Naive thymus-derived CD8-positive, alpha-beta T cell (primary cell): ENCODE data around the gene GAREM1. TPM values are rescaled to one million over a fixed set of nuclear protein-coding genes. Genes with fewer than 3 reads are reported as not detected.

Experiments
- ATAC-seq, 2 donors: fragments of 150-1000 bp; cut with Tn5 transposase in 1 of 2; sonication (Bioruptor Pico), chemical (Tn5 transposase) in 1 of 2; 1 replicate in 1 of 2; 2 replicates in 1 of 2; pipeline ENCODE4 v1.10.0; 2021; ENCODE audit warnings: mild to moderate bottlenecking in 2 of 2, moderate library complexity in 2 of 2
- POLR2A ChIA-PET: fragments of 350-600 bp; sonication (Branson Sonifier 250); formaldehyde crosslinking; loops from one replicate; lab custom pipeline; 2021; ENCODE audit warnings: antibody characterized with exemption; lab: Charles Lee
- DNase-seq, 10 donors: peaks; one replicate each; pipeline versions ENCODE4 v3.0.0 to v3.0.0-alpha.2; 2020 to 2022
- H3K27ac Mint-ChIP-seq, 10 donors: one replicate each; pipeline ENCODE4 v1.8.0; 2020 to 2022; ENCODE audit warnings: mild to moderate bottlenecking in 10 of 10, mixed read lengths in 10 of 10, moderate library complexity in 4 of 10, inconsistent platforms in 1 of 10
- H3K27me3 Mint-ChIP-seq, 5 donors: one replicate each; pipeline ENCODE4 v1.8.0; 2021 to 2022; ENCODE audit warnings: mixed read lengths in 5 of 5
- H3K36me3 Mint-ChIP-seq, 3 donors: one replicate each; pipeline ENCODE4 v1.8.0; 2020 to 2022; ENCODE audit warnings: mixed read lengths in 3 of 3, mild to moderate bottlenecking in 2 of 3, inconsistent platforms in 1 of 3
- H3K4me1 Mint-ChIP-seq, 4 donors: one replicate each; pipeline ENCODE4 v1.8.0; 2021 to 2022; ENCODE audit warnings: mixed read lengths in 4 of 4
- H3K4me3 Mint-ChIP-seq, 10 donors: one replicate each; pipeline ENCODE4 v1.8.0; 2020 to 2022; ENCODE audit warnings: mild to moderate bottlenecking in 10 of 10, mixed read lengths in 10 of 10, moderate library complexity in 6 of 10, inconsistent platforms in 1 of 10
- H3K9me3 Mint-ChIP-seq, 9 donors: one replicate each; pipeline ENCODE4 v1.8.0; 2020 to 2022; ENCODE audit warnings: mixed read lengths in 9 of 9, mild to moderate bottlenecking in 3 of 9, inconsistent platforms in 1 of 9, moderate library complexity in 1 of 9
- polyA plus RNA-seq, 3 donors: library from polyadenylated mRNA; unstranded; fragments of 300-500 nt; fragmentation: Illumina TruSeq; gene quantifications; one replicate each; pipeline ENCODE4 v1.2.3, GENCODE V29; 2021
- total RNA-seq, 8 experiments: library from RNA in 2 of 8; stranded (reverse) in 2 of 8; gene quantifications; one replicate each; pipeline ENCODE4 v1.2.3 and lab custom pipeline; 2021 to 2026

The GAREM1 gene
- total and polyA plus RNA-seq, 5 experiments from 2014 or later = 0.36 to 2.3 (median 0.78) TPM; not detected in 1

- Mint-ChIP-seq H3K27me3 (peaks cover 5 to 21% (median 15%) of the 10 kb centered on the region in 5 donors), H3K4me1 (no peaks in the 10 kb centered on the region), H3K27ac (no peak overlapping the region), H3K9me3 (peaks cover 0 to 3% (median 0%) of the 10 kb centered on the region in 9 donors), H3K4me3 (no peak overlapping the region), H3K36me3 (no peaks in the 10 kb centered on the region)
- ATAC-seq = no peak
- no peak for DNase-seq
- POLR2A ChIA-PET = no interaction called here
Measured at GRCh38 chr18:32287249-32287648, 183.4 kb downstream of the GAREM1 start.

GRCh38 chr18:32286749-32287148, 183.9 kb downstream of the GAREM1 start:
- Mint-ChIP-seq H3K9me3 (peaks cover 0 to 3% (median 0%) of the 10 kb centered on the region in 9 donors), H3K36me3 (no peaks in the 10 kb centered on the region), H3K27me3 (peaks cover 5 to 21% (median 14%) of the 10 kb centered on the region in 5 donors), H3K27ac (peak overlapping the region in 1 of 10 donors; percentile 20), H3K4me3 (no peak overlapping the region), H3K4me1 (no peaks in the 10 kb centered on the region)
- POLR2A ChIA-PET = no interaction called here
- DNase-seq (no peak), ATAC-seq (no peak)

- no peak overlapping the region for H3K27ac Mint-ChIP-seq
- DNase-seq = no peak
- H3K4me1 Mint-ChIP-seq = no peaks in the 10 kb centered on the region
- no peaks in the 10 kb centered on the region for H3K36me3 Mint-ChIP-seq
- POLR2A ChIA-PET = no interaction called here
- no peak overlapping the region for H3K4me3 Mint-ChIP-seq
- no peaks in the 10 kb centered on the region for H3K9me3 Mint-ChIP-seq
- peaks cover 5 to 21% (median 14%) of the 10 kb centered on the region in 5 donors for H3K27me3 Mint-ChIP-seq
- no peak for ATAC-seq
Measured at GRCh38 chr18:32284284-32284683, 186.4 kb downstream of the GAREM1 start.

GRCh38 chr18:32280911-32281310, 189.8 kb downstream of the GAREM1 start:
- POLR2A ChIA-PET = no interaction called here
- H3K4me1 Mint-ChIP-seq = no peaks in the 10 kb centered on the region
- peaks cover 8 to 21% (median 10%) of the 10 kb centered on the region in 5 donors for H3K27me3 Mint-ChIP-seq
- H3K36me3 Mint-ChIP-seq = no peaks in the 10 kb centered on the region
- H3K4me3 Mint-ChIP-seq = no peak overlapping the region
- H3K9me3 Mint-ChIP-seq = no peaks in the 10 kb centered on the region
- no peak overlapping the region for H3K27ac Mint-ChIP-seq
- no peak for DNase-seq
- no peak for ATAC-seq

- H3K27me3 Mint-ChIP-seq = peaks cover 5 to 15% (median 7%) of the 10 kb centered on the region in 5 donors
- H3K36me3 Mint-ChIP-seq = no peaks in the 10 kb centered on the region
- no peak for DNase-seq
- no peaks in the 10 kb centered on the region for H3K4me1 Mint-ChIP-seq
- H3K27ac Mint-ChIP-seq = no peak overlapping the region
- POLR2A ChIA-PET = no interaction called here
- no peak for ATAC-seq
- no peak overlapping the region for H3K4me3 Mint-ChIP-seq
- H3K9me3 Mint-ChIP-seq = no peaks in the 10 kb centered on the region
Measured at GRCh38 chr18:32280188-32280783, 190.4 kb downstream of the GAREM1 start.

- Mint-ChIP-seq H3K27me3 (peaks cover 7 to 15% (median 11%) of the 10 kb centered on the region in 5 donors), H3K4me1 (no peaks in the 10 kb centered on the region), H3K4me3 (no peak overlapping the region), H3K36me3 (no peaks in the 10 kb centered on the region), H3K9me3 (no peaks in the 10 kb centered on the region), H3K27ac (no peak overlapping the region)
- ATAC-seq (no peak), DNase-seq (no peak)
- POLR2A ChIA-PET = no interaction called here
Measured at GRCh38 chr18:32278177-32278799, 192.4 kb downstream of the GAREM1 start.

GRCh38 chr18:32277549-32277948, 193.1 kb downstream of the GAREM1 start:
- ATAC-seq (no peak), DNase-seq (no peak)
- POLR2A ChIA-PET = no interaction called here
- Mint-ChIP-seq H3K27ac (no peak overlapping the region), H3K27me3 (peaks cover 7 to 15% (median 11%) of the 10 kb centered on the region in 5 donors), H3K4me3 (no peak overlapping the region), H3K36me3 (no peaks in the 10 kb centered on the region), H3K4me1 (no peaks in the 10 kb centered on the region), H3K9me3 (no peaks in the 10 kb centered on the region)

- no peak overlapping the region for H3K4me3 Mint-ChIP-seq
- H3K9me3 Mint-ChIP-seq = no peaks in the 10 kb centered on the region
- no peaks in the 10 kb centered on the region for H3K4me1 Mint-ChIP-seq
- no peak overlapping the region for H3K27ac Mint-ChIP-seq
- DNase-seq = no peak
- POLR2A ChIA-PET = no interaction called here
- no peaks in the 10 kb centered on the region for H3K36me3 Mint-ChIP-seq
- H3K27me3 Mint-ChIP-seq = peaks cover 7 to 16% (median 11%) of the 10 kb centered on the region in 5 donors
- no peak for ATAC-seq
Measured at GRCh38 chr18:32276906-32277305, 193.8 kb downstream of the GAREM1 start.

GRCh38 chr18:32276256-32276655, 194.4 kb downstream of the GAREM1 start:
- Mint-ChIP-seq H3K27me3 (peaks cover 7 to 19% (median 11%) of the 10 kb centered on the region in 5 donors), H3K27ac (no peak overlapping the region), H3K4me1 (no peaks in the 10 kb centered on the region), H3K36me3 (no peaks in the 10 kb centered on the region), H3K4me3 (no peak overlapping the region), H3K9me3 (no peaks in the 10 kb centered on the region)
- POLR2A ChIA-PET = no interaction called here
- ATAC-seq (no peak), DNase-seq (no peak)

GRCh38 chr18:32275221-32275620, 195.5 kb downstream of the GAREM1 start:
- POLR2A ChIA-PET = no interaction called here
- H3K27ac Mint-ChIP-seq = no peak overlapping the region
- peaks cover 7 to 23% (median 11%) of the 10 kb centered on the region in 5 donors for H3K27me3 Mint-ChIP-seq
- no peaks in the 10 kb centered on the region for H3K9me3 Mint-ChIP-seq
- no peak for DNase-seq
- no peaks in the 10 kb centered on the region for H3K4me1 Mint-ChIP-seq
- ATAC-seq = no peak
- H3K4me3 Mint-ChIP-seq = no peak overlapping the region
- H3K36me3 Mint-ChIP-seq = no peaks in the 10 kb centered on the region

- peaks cover 8 to 25% (median 18%) of the 10 kb centered on the region in 5 donors for H3K27me3 Mint-ChIP-seq
- no peak overlapping the region for H3K4me3 Mint-ChIP-seq
- H3K4me1 Mint-ChIP-seq = no peaks in the 10 kb centered on the region
- no peaks in the 10 kb centered on the region for H3K9me3 Mint-ChIP-seq
- POLR2A ChIA-PET = no interaction called here
- no peak overlapping the region for H3K27ac Mint-ChIP-seq
- DNase-seq (no peak), ATAC-seq (no peak)
- H3K36me3 Mint-ChIP-seq = no peaks in the 10 kb centered on the region
Measured at GRCh38 chr18:32274307-32274706, 196.4 kb downstream of the GAREM1 start.

GRCh38 chr18:32271672-32272208, 198.9 kb downstream of the GAREM1 start:
- Mint-ChIP-seq H3K4me3 (no peak overlapping the region), H3K27me3 (peaks cover 6 to 26% (median 20%) of the 10 kb centered on the region in 5 donors), H3K4me1 (no peaks in the 10 kb centered on the region), H3K27ac (no peak overlapping the region), H3K9me3 (no peaks in the 10 kb centered on the region), H3K36me3 (no peaks in the 10 kb centered on the region)
- POLR2A ChIA-PET = interaction anchor here (0.5 to 0.7 kb wide), 2 partner anchors 21 to 1451 kb away, joined by 3 read pairs; no protein-coding TSS in a partner anchor
- ATAC-seq (no peak), DNase-seq (peak in 4 of 10 donors; percentile 3 to 29 (median 13))

- POLR2A ChIA-PET = no interaction called here
- no peaks in the 10 kb centered on the region for H3K36me3 Mint-ChIP-seq
- H3K4me1 Mint-ChIP-seq = no peaks in the 10 kb centered on the region
- H3K27ac Mint-ChIP-seq = no peak overlapping the region
- H3K27me3 Mint-ChIP-seq = peaks cover 2 to 21% (median 14%) of the 10 kb centered on the region in 5 donors
- no peaks in the 10 kb centered on the region for H3K9me3 Mint-ChIP-seq
- DNase-seq = no peak
- no peak overlapping the region for H3K4me3 Mint-ChIP-seq
- no peak for ATAC-seq
Measured at GRCh38 chr18:32270341-32270740, 200.3 kb downstream of the GAREM1 start.
